Mononuclear cell (primary cell): ENCODE data around the gene PRPF19. TPM values are rescaled to one million over a fixed set of nuclear protein-coding genes. Genes with fewer than 3 reads are reported as not detected.
"Not testable (repeated sequence)": the region's sequence is repeated elsewhere in the genome, so short reads cannot be mapped to it uniquely, and the experiment has no call there.

Experiments used
- H3K27me3 ChIP-seq: 2 replicates; pipeline ENCODE4 v1.6.0; 2011; ENCODE audit warnings: low read length, control low read depth; ENCODE audit not compliant: insufficient read depth
- H3K4me1 ChIP-seq: 2 replicates; pipeline ENCODE4 v1.5.1; 2011; ENCODE audit warnings: mild to moderate bottlenecking, low read length, control low read depth; ENCODE audit not compliant: insufficient read depth
- H3K4me3 ChIP-seq: 2 replicates; pipeline ENCODE4 v1.5.1; 2011; ENCODE audit warnings: mild to moderate bottlenecking, low read length, moderate library complexity
- H3K9me3 ChIP-seq: 2 replicates; pipeline ENCODE4 v1.5.1; 2011; ENCODE audit warnings: low read depth, mild to moderate bottlenecking, control low read depth, low read length
- total RNA-seq: library from RNA; depleted of rRNA; stranded (reverse); fragments of >200 nt; gene quantifications from one replicate; pipeline ENCODE4 v1.2.3, GENCODE V29; 2012

Gene PRPF19
- total RNA-seq, 1 donor, result 32.0 TPM

GRCh38 chr11:60910711-60911380 lies 4.5 kb upstream of the PRPF19 start:
- Histone ChIP-seq H3K9me3 (no peaks in the 10 kb centered on the region), H3K4me1 (peaks cover 73% of the 10 kb centered on the region), H3K4me3 (no peak overlapping the region), H3K27me3 (no peaks in the 10 kb centered on the region)

GRCh38 chr11:60910281-60910687 lies 3.9 kb upstream of the PRPF19 start:
- no peaks in the 10 kb centered on the region for H3K9me3 ChIP-seq
- H3K27me3 ChIP-seq, result no peaks in the 10 kb centered on the region
- no peak overlapping the region for H3K4me3 ChIP-seq
- H3K4me1 ChIP-seq, result peaks cover 73% of the 10 kb centered on the region

- H3K4me1 ChIP-seq, result peaks cover 73% of the 10 kb centered on the region
- not testable (repeated sequence) for H3K9me3 ChIP-seq, H3K27me3 ChIP-seq, H3K4me3 ChIP-seq
These were observed 3.4 kb upstream of the PRPF19 start for GRCh38 chr11:60909680-60910280.

- peaks cover 73% of the 10 kb centered on the region for H3K4me1 ChIP-seq
- H3K27me3 ChIP-seq, result no peaks in the 10 kb centered on the region
These were observed 2.4 kb upstream of the PRPF19 start for GRCh38 chr11:60908803-60909202.

GRCh38 chr11:60905551-60906113 lies 753 bp downstream of the PRPF19 start:
- Histone ChIP-seq H3K4me3 (peak overlapping the region; percentile 77), H3K9me3 (no peaks in the 10 kb centered on the region), H3K27me3 (no peaks in the 10 kb centered on the region), H3K4me1 (peaks cover 44% of the 10 kb centered on the region)

More at GRCh38 chr11:60908803-60909202, 2.4 kb upstream of the PRPF19 start:
- Histone ChIP-seq H3K9me3 (no peaks in the 10 kb centered on the region), H3K4me3 (no peak overlapping the region)

GRCh38 chr11:60905047-60905446 lies 1.3 kb downstream of the PRPF19 start:
- Histone ChIP-seq H3K4me3 (no peak overlapping the region), H3K27me3 (no peaks in the 10 kb centered on the region), H3K4me1 (peaks cover 38% of the 10 kb centered on the region), H3K9me3 (no peaks in the 10 kb centered on the region)

- H3K4me1 ChIP-seq, result peaks cover 28% of the 10 kb centered on the region
- no peak overlapping the region for H3K4me3 ChIP-seq
- no peaks in the 10 kb centered on the region for H3K27me3 ChIP-seq
- H3K9me3 ChIP-seq, result no peaks in the 10 kb centered on the region
These were observed 3.8 kb downstream of the PRPF19 start for GRCh38 chr11:60902625-60903024.

- Histone ChIP-seq H3K4me1 (peaks cover 17% of the 10 kb centered on the region), H3K4me3 (no peak overlapping the region), H3K9me3 (no peaks in the 10 kb centered on the region), H3K27me3 (no peaks in the 10 kb centered on the region)
These were observed 5.5 kb downstream of the PRPF19 start for GRCh38 chr11:60900673-60901404.

GRCh38 chr11:60899977-60900376 lies 6.4 kb downstream of the PRPF19 start:
- H3K4me3 ChIP-seq, result no peak overlapping the region
- no peaks in the 10 kb centered on the region for H3K9me3 ChIP-seq
- peaks cover 9% of the 10 kb centered on the region for H3K4me1 ChIP-seq
- no peaks in the 10 kb centered on the region for H3K27me3 ChIP-seq

GRCh38 chr11:60899046-60899936 lies 7.1 kb downstream of the PRPF19 start:
- H3K9me3 ChIP-seq, result no peaks in the 10 kb centered on the region
- no peak overlapping the region for H3K4me3 ChIP-seq
- H3K27me3 ChIP-seq, result no peaks in the 10 kb centered on the region
- H3K4me1 ChIP-seq, result peaks cover 2% of the 10 kb centered on the region

GRCh38 chr11:60897496-60897895 lies 8.9 kb downstream of the PRPF19 start:
- Histone ChIP-seq H3K27me3 (no peaks in the 10 kb centered on the region), H3K4me3 (no peak overlapping the region)

GRCh38 chr11:60895687-60896086 lies 10.7 kb downstream of the PRPF19 start:
- Histone ChIP-seq H3K9me3 (no peaks in the 10 kb centered on the region), H3K4me3 (no peak overlapping the region), H3K4me1 (peaks cover under 1% of the 10 kb centered on the region), H3K27me3 (no peaks in the 10 kb centered on the region)

More at GRCh38 chr11:60897496-60897895, 8.9 kb downstream of the PRPF19 start:
- no peaks in the 10 kb centered on the region for H3K4me1 ChIP-seq
- H3K9me3 ChIP-seq, result no peaks in the 10 kb centered on the region

- no peak overlapping the region for H3K4me3 ChIP-seq
- H3K27me3 ChIP-seq, result no peaks in the 10 kb centered on the region
- peaks cover 5% of the 10 kb centered on the region for H3K4me1 ChIP-seq
- no peaks in the 10 kb centered on the region for H3K9me3 ChIP-seq
These were observed 15.2 kb downstream of the PRPF19 start for GRCh38 chr11:60891103-60891741.

- Histone ChIP-seq H3K9me3 (no peaks in the 10 kb centered on the region), H3K27me3 (no peaks in the 10 kb centered on the region), H3K4me1 (peaks cover 5% of the 10 kb centered on the region), H3K4me3 (no peak overlapping the region)
These were observed 15.7 kb downstream of the PRPF19 start for GRCh38 chr11:60890696-60891095.
